CD4-positive, alpha-beta T cell (primary cell): ENCODE results near the gene AQP5. TPM values are rescaled to one million over a fixed set of nuclear protein-coding genes. Genes with fewer than 3 reads are reported as not detected.

ENCODE experiments used
- ATAC-seq: fragments of 200-7000 bp; cut with Tn5 transposase; one replicate; pipeline ENCODE4 v1.10.0; 2022; ENCODE audit warnings: mild to moderate bottlenecking; ENCODE audit not compliant: poor library complexity
- CTCF ChIA-PET: fragments of 350-600 bp; sonication (Branson Sonifier 250); formaldehyde crosslinking; loops from one replicate; lab custom pipeline; 2021; ENCODE audit warnings: antibody characterized with exemption, inconsistent platforms; lab: Charles Lee
- POLR2A ChIA-PET: fragments of 350-600 bp; sonication (Branson Sonifier 250); formaldehyde crosslinking; loops from one replicate; lab custom pipeline; 2021; ENCODE audit warnings: antibody characterized with exemption, inconsistent platforms; lab: Charles Lee
- DNase-seq, 14 experiments: peaks; one replicate each; pipeline ENCODE4 v3.0.0-alpha.2; 2013 to 2020; ENCODE audit warnings: mixed read lengths in 2 of 14
- H3K27ac ChIP-seq, 2 donors: one replicate each; pipeline versions ENCODE4 v1.5.1 to v1.7.0; 2013; ENCODE audit warnings: low read length in 2 of 2, low read depth in 1 of 2, mild to moderate bottlenecking in 1 of 2
- H3K27me3 ChIP-seq, 2 experiments: 1 replicate in 1 of 2; 2 replicates in 1 of 2; pipeline versions ENCODE4 v1.6.1 to v1.7.0; 2013; ENCODE audit warnings: low read length in 2 of 2, control low read depth in 1 of 2, mild to moderate bottlenecking in 1 of 2, moderate library complexity in 1 of 2; ENCODE audit not compliant: insufficient read depth in 2 of 2, control insufficient read depth in 1 of 2
- H3K36me3 ChIP-seq: one replicate; pipeline ENCODE4 v1.6.1; 2013; ENCODE audit warnings: low read length, control low read depth; ENCODE audit not compliant: insufficient read depth
- H3K4me1 ChIP-seq: one replicate; pipeline ENCODE4 v1.6.1; 2013; ENCODE audit warnings: low read length, control low read depth; ENCODE audit not compliant: insufficient read depth
- H3K4me3 ChIP-seq: one replicate; pipeline ENCODE4 v1.5.1; 2013; ENCODE audit warnings: mild to moderate bottlenecking, low read length, moderate library complexity
- H3K9me3 ChIP-seq, 2 experiments: 1 replicate in 1 of 2; 2 replicates in 1 of 2; pipeline versions ENCODE4 v1.6.1 to v1.7.0; 2013; ENCODE audit warnings: low read length in 2 of 2, mild to moderate bottlenecking in 2 of 2, control low read depth in 1 of 2, moderate library complexity in 1 of 2; ENCODE audit not compliant: control insufficient read depth in 1 of 2, insufficient read depth in 1 of 2
- H3K27ac Mint-ChIP-seq: one replicate; pipeline ENCODE4 v1.8.0; 2020; ENCODE audit warnings: mixed read lengths
- H3K27me3 Mint-ChIP-seq: one replicate; pipeline ENCODE4 v1.8.0; 2021; ENCODE audit warnings: mixed read lengths
- H3K36me3 Mint-ChIP-seq: one replicate; pipeline ENCODE4 v1.8.0; 2021; ENCODE audit warnings: low read depth, mixed read lengths
- H3K4me1 Mint-ChIP-seq: one replicate; pipeline ENCODE4 v1.8.0; 2021; ENCODE audit warnings: low read depth, mixed read lengths
- H3K4me3 Mint-ChIP-seq: one replicate; pipeline ENCODE4 v1.8.0; 2020; ENCODE audit warnings: mild to moderate bottlenecking, mixed read lengths
- H3K9me3 Mint-ChIP-seq: one replicate; pipeline ENCODE4 v1.8.0; 2020; ENCODE audit warnings: mixed read lengths
- CTCF ChIP-seq: fragments of 200-600 bp; IDR thresholded peaks from one replicate; pipeline ENCODE4 v1.8.0; 2022; ENCODE audit warnings: antibody characterized with exemption, mild to moderate bottlenecking
- intact Hi-C, 2 experiments: fragments of 100-400 bp; cut with DNase I in 1 of 2; cut with micrococcal nuclease in 1 of 2; formaldehyde crosslinking; loops; one replicate each; pipeline versions ENCODE4 v1.15.1 to v1.9.0; 2023 to 2025; cut with DNase I, micrococcal nuclease
- total RNA-seq, 174 experiments: library from RNA in 2 of 174; stranded (reverse) in 2 of 174; gene quantifications; one replicate each; pipeline ENCODE4 v1.2.3 and lab custom pipeline; 2021 to 2026

The AQP5 gene
- total RNA-seq, 2 experiments from 2014 or later, result not detected

DNA sequence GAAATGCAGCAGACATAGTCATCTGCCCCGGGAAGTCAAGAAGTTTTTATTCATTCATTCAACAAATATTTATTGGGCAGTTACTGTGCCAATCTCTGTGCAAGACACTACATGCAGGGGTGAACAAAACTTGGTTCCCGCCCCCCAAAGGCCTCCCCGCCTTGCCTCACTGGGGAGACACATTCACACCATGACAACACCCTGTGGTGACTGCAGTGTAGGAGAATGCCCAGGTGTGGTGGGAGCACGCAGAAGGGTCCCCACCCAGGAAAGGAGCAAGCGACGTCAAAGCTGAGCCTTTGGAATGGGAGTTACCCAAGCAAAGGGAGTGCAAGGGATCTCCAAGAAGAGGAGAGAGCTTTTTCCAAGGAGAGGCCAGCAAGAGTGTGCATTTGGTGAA lies 9.5 kb downstream of the AQP5 start:
- Mint-ChIP-seq H3K4me3 (no peak overlapping the region), H3K36me3 (no peaks in the 10 kb centered on the region), H3K9me3 (no peaks in the 10 kb centered on the region), H3K27ac (no peak overlapping the region), H3K4me1 (peaks cover 5% of the 10 kb centered on the region), H3K27me3 (peaks cover 12% of the 10 kb centered on the region)
- no peak for ATAC-seq
- Histone ChIP-seq H3K27me3 (peaks cover 15 to 20% of the 10 kb centered on the region in 2 experiments), H3K4me1 (peaks cover 17% of the 10 kb centered on the region), H3K9me3 (peaks cover 0 to 4% of the 10 kb centered on the region in 2 experiments), H3K4me3 (no peak overlapping the region), H3K36me3 (no peaks in the 10 kb centered on the region), H3K27ac (no peak overlapping the region)
- ChIA-PET CTCF (no interaction called here), POLR2A (no interaction called here)
- intact Hi-C loops, result no loop called here
- no peak for DNase-seq
- TF ChIP-seq CTCF, result no peak

- Mint-ChIP-seq H3K9me3 (no peaks in the 10 kb centered on the region), H3K27me3 (peaks cover 3% of the 10 kb centered on the region), H3K4me3 (no peak overlapping the region), H3K4me1 (peaks cover 2% of the 10 kb centered on the region), H3K27ac (no peak overlapping the region), H3K36me3 (no peaks in the 10 kb centered on the region)
- Histone ChIP-seq H3K36me3 (no peaks in the 10 kb centered on the region), H3K27me3 (peaks cover 8 to 20% of the 10 kb centered on the region in 2 experiments), H3K4me1 (peaks cover 12% of the 10 kb centered on the region), H3K27ac (no peak overlapping the region), H3K4me3 (no peak overlapping the region), H3K9me3 (peaks cover 0 to 4% of the 10 kb centered on the region in 2 experiments)
- no peak for DNase-seq
- ChIA-PET CTCF (no interaction called here), POLR2A (no interaction called here)
- TF ChIP-seq CTCF, result no peak
- ATAC-seq, result no peak
- intact Hi-C loops, result no loop called here
These were observed 10.5 kb downstream of the AQP5 start for GRCh38 chr12:49972129-49972528.

DNA sequence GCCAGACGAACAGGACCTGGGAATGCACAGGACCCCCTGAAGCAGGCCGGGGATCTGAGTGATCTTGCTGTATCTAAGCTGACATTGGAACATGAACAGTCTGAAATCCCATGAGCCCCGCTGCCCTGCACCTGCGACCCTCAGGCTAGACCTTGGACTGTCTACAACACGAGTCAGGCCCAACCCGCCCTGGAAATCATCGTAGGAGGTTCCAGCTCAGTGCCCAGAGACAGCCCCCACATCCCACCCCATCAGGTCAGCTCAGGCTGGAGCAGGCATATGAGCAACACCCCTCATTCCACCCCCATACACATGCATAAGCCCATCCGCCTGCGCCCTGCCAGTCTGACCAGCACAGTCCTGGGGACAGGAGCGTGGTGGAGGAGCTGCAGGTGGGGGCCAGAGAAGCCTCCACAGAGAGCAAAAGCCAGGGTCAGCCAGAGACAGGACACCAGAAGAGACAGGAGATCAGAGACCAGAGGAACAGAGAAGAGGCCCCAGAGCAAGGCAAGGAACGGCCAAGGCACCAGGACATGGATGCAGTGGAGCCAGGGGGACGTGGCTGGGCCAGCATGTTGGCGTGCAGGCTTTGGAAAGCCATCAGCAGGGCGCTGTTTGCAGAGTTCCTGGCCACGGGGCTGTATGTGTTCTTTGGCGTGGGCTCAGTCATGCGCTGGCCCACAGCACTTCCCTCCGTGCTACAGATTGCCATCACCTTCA lies 11.1 kb downstream of the AQP5 start, which contains the start of gene AQP6:
TSS of gene AQP6 (plus strand) at position 307 of the 720 bp plus-strand sequence. CDS start at position 534, 227 bp downstream.
- H3K36me3 ChIP-seq, result no peaks in the 10 kb centered on the region
- peaks cover 5% of the 10 kb centered on the region for H3K4me1 ChIP-seq
- ChIA-PET CTCF (no interaction called here), POLR2A (no interaction called here)
- H3K4me3 ChIP-seq, result no peak within 1 kb of the TSS
- H3K36me3 Mint-ChIP-seq, result no peaks in the 10 kb centered on the region
- no peak for TF ChIP-seq CTCF
- no peak within 1 kb of the TSS for H3K27ac ChIP-seq
- H3K9me3 ChIP-seq, result peaks cover 0 to 4% of the 10 kb centered on the region in 2 experiments
- DNase-seq (no peak), ATAC-seq (no peak)
- no peak within 1 kb of the TSS for H3K27ac Mint-ChIP-seq
- intact Hi-C loops, result no loop called here
- peaks cover 5 to 19% of the 10 kb centered on the region in 2 experiments for H3K27me3 ChIP-seq
- no peak within 1 kb of the TSS for H3K4me3 Mint-ChIP-seq
- no peaks in the 10 kb centered on the region for H3K4me1 Mint-ChIP-seq
- H3K9me3 Mint-ChIP-seq, result no peaks in the 10 kb centered on the region
- H3K27me3 Mint-ChIP-seq, result no peaks in the 10 kb centered on the region
